ENCODE results near the gene NCAPG2.
"Not testable (repeated sequence)": the region's sequence is repeated elsewhere in the genome, so short reads cannot be mapped to it uniquely, and the experiment has no call there.

Gene NCAPG2

GRCh38 chr7:158676171-158676840 lies 28.3 kb downstream of the NCAPG2 start:
- no peak for DNase-seq (ENCODE audit: low read depth in 2 of 2)

DNA sequence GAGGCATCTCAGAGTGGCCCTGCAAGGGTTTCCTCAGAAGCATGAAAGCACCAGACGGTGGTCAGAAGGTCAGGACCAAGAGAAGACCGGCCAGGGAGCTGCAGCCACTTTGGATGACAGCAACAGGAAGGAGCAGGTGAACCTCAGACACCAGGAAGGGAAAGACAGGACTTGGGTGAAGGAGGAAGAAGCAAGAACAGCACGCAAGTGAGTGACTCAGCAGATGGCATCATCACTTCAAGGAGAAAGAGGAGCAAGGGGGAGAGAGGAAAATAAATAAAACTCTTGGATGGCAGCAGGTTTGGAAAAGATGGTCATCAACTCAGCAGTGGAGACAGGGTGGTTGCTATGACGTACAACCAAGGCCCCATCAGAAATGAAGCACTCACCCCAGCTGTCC lies 31.6 kb downstream of the NCAPG2 start:
- DNase-seq (ENCODE audit: low read depth in 2 of 2), result no peak

DNA sequence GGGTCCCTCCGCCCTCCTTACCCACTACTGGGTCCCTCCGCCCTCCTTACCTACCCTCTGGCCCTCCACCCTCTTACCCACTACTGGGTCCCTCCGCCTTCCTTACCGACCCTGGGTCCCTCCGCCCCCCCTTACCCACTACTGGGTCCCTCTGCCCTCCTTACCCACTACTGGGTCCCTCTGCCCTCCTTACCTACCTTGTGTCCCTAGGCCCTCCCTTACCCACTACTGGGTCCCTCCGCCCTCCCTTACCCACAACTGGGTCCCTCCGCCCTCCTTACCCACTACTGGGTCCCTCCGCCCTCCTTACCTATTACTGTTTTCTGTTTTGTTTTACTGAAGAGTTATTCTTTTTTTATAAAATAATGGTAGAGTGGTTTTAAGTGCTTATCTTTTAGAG lies 36.5 kb downstream of the NCAPG2 start:
- DNase-seq (ENCODE audit: low read depth in 2 of 2), result not testable (repeated sequence)

- DNase-seq (ENCODE audit: low read depth in 2 of 2), result not testable (repeated sequence)
Observed at GRCh38 chr7:158666966-158667678, 37.5 kb downstream of the NCAPG2 start.

GRCh38 chr7:158666401-158666800 lies 38.2 kb downstream of the NCAPG2 start:
- no peak for DNase-seq (ENCODE audit: low read depth in 2 of 2)

DNA sequence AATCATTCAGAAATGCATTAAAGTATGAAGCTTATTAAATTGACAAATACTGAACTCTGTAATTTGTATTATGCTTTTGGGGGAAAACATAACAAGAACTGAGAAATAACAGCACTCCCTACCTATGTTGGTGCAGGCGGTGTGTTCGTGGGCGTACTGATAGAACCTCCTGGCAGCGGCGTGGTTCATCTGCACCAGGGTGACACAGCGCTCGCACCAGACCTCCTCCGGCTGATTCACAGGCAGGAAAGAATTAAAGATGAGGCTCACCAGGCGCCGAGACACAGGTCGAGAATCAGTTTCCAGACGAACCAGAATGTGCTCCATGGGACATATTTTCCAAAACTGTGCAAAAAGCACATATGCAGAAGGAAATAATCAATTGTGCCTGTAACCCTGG lies 40.2 kb downstream of the NCAPG2 start:
- no peak for DNase-seq (ENCODE audit: low read depth in 2 of 2)

DNA sequence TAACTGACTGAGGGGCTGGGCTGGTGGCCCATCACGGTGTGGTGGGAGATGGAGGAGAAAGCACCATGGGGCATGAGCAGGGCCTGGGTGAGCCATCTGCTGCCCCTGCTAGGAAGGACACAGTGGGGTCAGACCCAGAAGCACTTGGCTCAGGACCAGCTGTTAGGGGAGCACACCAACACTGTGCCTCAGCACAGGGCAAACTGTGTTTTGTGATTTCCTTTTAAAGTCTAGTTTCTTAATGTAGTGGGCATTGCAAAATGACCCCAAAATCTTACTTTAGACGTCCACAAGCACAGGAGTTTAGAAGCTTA lies 41.2 kb downstream of the NCAPG2 start:
- no peak for DNase-seq (ENCODE audit: low read depth in 2 of 2)

- DNase-seq (ENCODE audit: low read depth in 2 of 2), result no peak
Observed at GRCh38 chr7:158662610-158663427, 41.8 kb downstream of the NCAPG2 start.

DNA sequence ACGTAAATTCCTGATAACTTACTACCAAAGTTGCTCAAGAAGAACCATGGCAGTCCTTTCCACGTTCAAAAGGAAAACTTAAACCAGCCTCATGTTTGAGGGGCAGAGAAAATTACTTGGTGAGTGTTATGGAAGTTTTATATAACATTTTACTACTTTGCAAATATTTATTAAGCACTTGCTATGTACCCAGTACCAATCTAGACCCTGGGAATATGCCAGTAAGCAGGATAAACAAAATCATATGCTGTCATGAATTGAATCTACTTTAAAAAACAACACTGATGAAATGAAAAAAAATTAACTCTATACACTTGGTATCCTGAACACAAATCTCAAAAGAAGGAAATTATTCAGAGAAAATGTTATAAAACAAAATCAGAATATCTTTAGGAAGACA lies 46.1 kb downstream of the NCAPG2 start:
- no peak for DNase-seq (ENCODE audit: low read depth in 2 of 2)

DNA sequence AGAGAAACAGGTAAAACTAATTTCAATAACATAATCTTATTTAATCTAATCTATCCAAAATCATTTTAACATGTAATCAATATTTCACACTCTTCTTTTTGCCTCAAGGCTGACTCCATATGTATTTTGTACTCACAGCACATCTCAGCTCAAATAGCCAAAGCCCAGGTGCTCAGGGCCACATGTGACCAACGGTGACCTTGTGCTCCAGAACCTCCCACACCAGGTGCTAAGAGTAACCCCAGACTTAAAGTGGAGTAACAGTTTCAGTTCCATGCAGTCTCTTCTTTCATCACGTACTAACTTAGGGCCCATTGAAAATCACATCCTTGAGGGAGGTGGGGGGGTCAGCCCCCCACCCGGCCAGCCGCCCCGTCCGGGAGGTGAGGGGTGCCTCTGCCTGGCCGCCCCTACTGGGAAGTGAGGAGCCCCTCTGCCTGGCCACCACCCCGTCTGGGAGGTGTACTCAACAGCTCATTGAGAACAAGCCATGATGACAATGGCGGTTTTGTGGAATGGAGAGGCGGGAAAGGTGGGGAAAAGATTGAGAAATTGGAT lies 47.3 kb downstream of the NCAPG2 start:
- DNase-seq (ENCODE audit: low read depth in 2 of 2), result no peak

DNA sequence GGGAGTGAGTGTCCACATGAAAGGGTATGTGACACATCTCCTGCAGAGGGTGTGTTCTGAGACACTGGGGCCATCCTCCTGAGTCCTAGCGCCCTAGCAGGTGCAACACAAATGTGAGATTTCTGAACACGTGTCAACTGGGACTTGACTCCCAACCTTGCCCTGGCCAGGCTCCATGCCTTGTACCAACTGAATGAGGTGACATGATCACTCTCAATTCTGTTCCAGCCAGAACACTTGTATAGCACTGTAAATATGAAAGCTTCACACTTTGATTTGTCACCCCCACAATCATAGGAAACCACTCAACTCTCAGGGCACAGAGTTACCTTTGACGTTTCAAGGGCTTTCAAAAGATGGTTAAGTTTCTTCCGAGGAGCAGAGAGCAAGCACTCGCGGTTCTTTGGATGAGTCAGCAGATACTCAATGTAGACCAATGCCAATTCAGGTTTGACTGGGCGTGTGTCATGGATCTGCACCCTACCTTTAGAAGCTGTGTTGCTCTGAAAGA lies 48.6 kb downstream of the NCAPG2 start:
- DNase-seq (ENCODE audit: low read depth in 2 of 2), result no peak

- DNase-seq (ENCODE audit: low read depth in 2 of 2), result no peak
Observed at GRCh38 chr7:158655507-158655906, 49.1 kb downstream of the NCAPG2 start.

GRCh38 chr7:158651968-158652565 lies 52.5 kb downstream of the NCAPG2 start:
- DNase-seq (ENCODE audit: low read depth in 2 of 2), result no peak

DNA sequence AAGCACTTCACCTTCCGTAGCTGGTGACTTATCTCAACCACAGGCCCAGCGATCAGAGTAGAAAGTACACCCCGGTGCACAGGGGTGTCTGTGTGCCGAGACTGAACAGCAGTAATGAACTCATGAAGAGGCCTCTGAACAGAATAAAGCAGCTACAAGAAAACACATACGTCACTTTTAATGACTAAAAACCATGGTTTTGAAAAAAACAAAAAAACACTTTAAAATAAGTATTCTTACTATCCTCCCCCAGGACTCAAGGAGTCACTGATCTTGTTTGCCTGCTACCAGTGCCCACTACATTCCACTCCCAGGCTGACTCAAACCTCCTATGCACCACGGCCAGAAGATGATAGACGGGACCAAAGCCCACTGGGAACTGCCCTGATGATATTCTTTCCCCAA lies 53.8 kb downstream of the NCAPG2 start:
- DNase-seq (ENCODE audit: low read depth in 2 of 2), result no peak

DNA sequence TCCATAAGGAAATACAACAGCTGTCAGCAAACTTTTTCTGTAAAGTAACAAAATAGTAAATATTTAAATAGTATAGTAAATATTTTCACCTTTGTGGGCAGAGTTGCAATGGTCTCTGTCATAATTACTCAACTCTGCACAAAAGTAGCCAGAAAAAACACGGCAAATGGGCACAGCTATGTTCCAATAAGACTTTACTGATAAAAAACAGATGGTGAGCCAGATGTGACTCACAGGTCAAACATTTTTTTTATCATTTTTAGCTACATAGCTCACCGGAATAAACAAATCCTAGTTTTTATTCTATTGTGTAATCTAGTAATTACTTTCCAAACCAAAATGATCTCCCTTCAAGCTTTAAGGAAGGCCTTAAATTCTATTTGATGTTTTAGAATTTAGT lies 55.3 kb downstream of the NCAPG2 start:
- no peak for DNase-seq (ENCODE audit: low read depth in 2 of 2)

DNA sequence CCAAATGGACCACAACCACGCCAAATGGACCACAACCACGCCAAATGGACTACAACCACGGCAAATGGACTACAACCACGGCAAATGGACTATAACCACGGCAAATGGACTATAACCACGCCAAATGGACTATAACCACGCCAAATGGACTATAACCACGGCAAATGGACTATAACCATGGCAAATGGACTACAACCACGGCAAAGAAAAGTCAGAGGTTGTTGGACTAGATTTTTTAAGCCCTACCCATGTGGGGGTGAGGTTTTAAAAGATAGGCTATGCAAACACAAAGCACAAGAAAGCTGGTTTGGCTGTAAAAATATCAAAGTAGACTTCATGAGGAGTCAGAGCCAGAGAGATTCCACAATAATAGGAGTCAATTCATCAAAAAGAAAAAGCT lies 55.8 kb downstream of the NCAPG2 start:
- DNase-seq (ENCODE audit: low read depth in 2 of 2), result no peak

GRCh38 chr7:158648168-158648567 lies 56.4 kb downstream of the NCAPG2 start:
- DNase-seq (ENCODE audit: low read depth in 2 of 2), result no peak

DNA sequence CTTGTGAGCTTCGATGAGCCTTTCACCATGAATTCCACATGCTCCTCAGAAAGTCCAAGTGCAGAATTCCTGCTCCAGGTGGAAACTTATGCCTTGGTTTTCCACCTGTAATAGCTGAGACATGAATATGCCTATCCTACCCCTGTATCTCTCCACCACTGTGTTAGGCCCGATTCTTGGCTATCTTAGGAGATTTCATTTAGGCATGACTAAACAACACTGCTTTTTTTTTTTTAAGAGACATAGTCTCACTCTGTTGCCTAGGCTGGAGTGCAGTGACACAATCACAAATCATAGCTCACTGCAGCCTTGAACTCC lies 57.2 kb downstream of the NCAPG2 start:
- no peak for DNase-seq (ENCODE audit: low read depth in 2 of 2)

GRCh38 chr7:158646766-158647474 lies 57.7 kb downstream of the NCAPG2 start:
- no peak for DNase-seq (ENCODE audit: low read depth in 2 of 2)

DNA sequence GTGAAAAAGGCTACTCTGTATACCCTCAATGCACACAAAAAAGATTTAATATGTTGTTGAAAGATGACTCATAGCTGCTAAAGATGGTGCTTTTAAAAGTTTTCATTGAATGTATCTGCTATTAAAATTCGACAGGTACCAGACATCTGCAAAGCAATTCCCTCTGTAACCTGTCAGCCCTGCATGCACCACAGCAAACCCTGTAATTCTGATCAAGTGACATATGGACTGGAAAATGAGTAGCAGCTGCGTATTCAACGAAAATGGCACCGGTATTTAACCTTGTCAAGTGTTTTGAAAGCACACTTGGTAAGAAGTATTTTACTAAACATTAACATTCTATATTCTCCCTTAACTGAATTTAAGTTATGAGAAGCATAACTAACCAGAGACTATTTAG lies 58.8 kb downstream of the NCAPG2 start:
- DNase-seq (ENCODE audit: low read depth in 2 of 2), result no peak

DNA sequence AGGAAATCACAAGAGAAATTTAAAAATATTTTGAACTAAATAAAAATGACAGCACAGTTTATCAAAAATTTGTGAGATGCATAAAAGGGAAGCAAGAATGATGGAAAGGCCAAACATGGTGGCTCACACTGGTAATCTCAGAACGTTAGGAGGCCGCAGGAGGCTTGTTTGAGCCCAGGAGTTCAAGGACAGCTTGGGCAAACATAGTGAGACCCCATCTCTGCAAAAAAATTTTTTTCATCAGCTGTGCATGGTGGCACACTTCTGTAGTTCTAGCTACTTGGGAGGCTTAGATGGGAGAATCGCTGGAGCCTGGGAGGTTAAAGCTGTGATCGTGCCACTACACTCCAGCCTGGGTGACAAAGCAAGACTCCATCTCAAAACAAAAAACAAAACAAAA lies 62.5 kb downstream of the NCAPG2 start:
- no peak for DNase-seq (ENCODE audit: low read depth in 2 of 2)

DNA sequence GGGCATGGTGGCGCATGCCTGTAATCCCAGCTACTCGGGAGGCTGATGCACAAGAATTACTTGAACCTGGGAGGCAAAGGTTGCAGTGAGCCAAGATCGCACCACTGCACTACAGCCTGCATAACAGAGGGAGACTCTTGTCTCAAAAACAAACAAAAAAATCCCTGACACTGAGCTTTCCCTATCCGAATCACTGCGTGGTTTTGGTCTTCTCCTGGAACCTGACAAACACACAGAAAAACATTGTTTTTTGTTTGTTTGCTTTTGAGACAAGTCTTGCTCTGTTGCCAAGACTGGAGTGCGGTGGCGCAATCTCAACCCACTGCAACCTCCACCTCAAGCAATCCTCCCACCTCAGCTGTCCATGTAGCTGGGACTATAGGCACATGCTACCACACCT lies 66.6 kb downstream of the NCAPG2 start:
- no peak for DNase-seq (ENCODE audit: low read depth in 2 of 2)
